ENCODE data around the gene SEPTIN2. TPM values are rescaled to one million over a fixed set of nuclear protein-coding genes. Genes with fewer than 3 reads are reported as not detected.
A peak's percentile ranks its signal among the peaks of the same experiment; 100 is the strongest.
"Not testable (repeated sequence)": the region's sequence is repeated elsewhere in the genome, so short reads cannot be mapped to it uniquely, and the experiment has no call there.

SEPTIN2 gene
- total RNA-seq, 4 donors from 2014 or later, result 295 to 372 (median 307) TPM

GRCh38 chr2:241271706-241272302 is 43.9 kb upstream of the SEPTIN2 start:
- TF ChIP-seq, protein P1, sequence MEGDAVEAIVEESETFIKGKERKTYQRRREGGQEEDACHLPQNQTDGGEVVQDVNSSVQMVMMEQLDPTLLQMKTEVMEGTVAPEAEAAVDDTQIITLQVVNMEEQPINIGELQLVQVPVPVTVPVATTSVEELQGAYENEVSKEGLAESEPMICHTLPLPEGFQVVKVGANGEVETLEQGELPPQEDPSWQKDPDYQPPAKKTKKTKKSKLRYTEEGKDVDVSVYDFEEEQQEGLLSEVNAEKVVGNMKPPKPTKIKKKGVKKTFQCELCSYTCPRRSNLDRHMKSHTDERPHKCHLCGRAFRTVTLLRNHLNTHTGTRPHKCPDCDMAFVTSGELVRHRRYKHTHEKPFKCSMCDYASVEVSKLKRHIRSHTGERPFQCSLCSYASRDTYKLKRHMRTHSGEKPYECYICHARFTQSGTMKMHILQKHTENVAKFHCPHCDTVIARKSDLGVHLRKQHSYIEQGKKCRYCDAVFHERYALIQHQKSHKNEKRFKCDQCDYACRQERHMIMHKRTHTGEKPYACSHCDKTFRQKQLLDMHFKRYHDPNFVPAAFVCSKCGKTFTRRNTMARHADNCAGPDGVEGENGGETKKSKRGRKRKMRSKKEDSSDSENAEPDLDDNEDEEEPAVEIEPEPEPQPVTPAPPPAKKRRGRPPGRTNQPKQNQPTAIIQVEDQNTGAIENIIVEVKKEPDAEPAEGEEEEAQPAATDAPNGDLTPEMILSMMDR (IDR thresholded peaks at IDR 0.05), result no peak
- DNase-seq (ENCODE audit: low spot score) (peak; percentile 67), ATAC-seq (ENCODE audit: low FRiP score) (peak; percentile 55)

- TF ChIP-seq, protein P1 (IDR thresholded peaks at IDR 0.05), result no peak
- peak; percentile 46 for DNase-seq (ENCODE audit: low spot score)
Observed at GRCh38 chr2:241272303-241273209, 43.2 kb upstream of the SEPTIN2 start.

DNA sequence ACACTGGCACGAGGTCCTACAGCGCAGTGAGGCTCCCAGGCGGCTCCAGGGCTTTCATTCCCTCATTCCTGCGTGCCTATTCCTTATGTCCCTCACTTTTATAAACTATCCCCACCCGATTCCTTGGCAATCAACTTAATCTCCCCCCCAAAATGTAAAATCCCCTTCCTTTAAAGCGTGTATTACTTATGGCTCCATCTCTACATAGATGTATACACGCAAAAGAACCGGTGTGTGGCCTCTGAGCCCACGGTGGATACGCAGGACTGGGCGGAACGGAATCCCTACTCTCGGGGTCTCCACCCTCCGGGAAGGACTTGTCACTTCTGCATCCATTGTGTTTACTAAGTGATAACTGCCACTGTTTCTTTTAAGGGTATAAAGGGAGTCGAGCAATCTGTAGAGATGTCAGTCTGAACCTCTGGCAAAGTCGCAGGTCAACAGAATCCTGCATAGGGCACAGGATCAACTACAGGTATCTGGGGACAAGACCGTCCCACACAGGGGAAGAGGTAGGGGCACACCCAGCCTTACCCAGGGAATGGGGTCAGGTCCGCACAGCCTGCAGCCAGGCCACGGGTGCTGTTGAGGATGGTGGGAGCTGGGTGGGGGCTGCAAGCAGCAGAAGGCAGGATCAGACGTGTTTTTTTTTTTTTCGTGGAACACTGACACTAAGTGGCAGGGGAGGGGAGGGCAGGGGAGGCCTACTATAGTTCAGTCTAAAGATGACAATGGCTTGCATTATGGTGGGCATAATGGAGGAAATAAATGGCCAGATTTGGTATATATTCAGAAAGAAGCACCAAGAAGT is 42.3 kb upstream of the SEPTIN2 start:
- ATAC-seq (ENCODE audit: low FRiP score) (peak; percentile 31), DNase-seq (ENCODE audit: low spot score) (no peak)
- TF ChIP-seq, protein P1 (IDR thresholded peaks at IDR 0.05), result no peak

More at GRCh38 chr2:241272303-241273209, 43.2 kb upstream of the SEPTIN2 start:
- ATAC-seq (ENCODE audit: low FRiP score), result peak; percentile 93

DNA sequence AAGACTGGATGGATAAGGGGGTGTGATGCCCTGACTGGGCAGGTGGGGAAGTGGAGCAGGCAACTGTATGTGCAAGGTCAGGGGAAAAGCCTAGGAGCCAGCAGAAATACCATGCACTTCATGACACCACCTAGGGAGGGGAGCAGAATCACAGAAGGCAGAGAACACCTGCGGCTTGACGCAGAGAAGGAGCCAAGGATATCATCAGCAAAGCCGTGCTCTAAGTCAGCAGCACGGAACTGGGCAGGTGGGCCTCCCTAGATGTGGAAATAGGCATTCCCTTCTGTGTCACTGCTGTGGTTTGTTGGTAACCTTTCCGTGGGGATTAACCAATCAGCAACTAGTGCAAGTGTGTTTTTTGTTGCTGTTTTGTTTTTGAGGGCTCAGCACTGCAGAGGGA is 41.6 kb upstream of the SEPTIN2 start:
- TF ChIP-seq, protein P1 (IDR thresholded peaks at IDR 0.05), result no peak
- ATAC-seq (ENCODE audit: low FRiP score), result no peak
- DNase-seq (ENCODE audit: low spot score), result no peak

GRCh38 chr2:241275504-241275903 is 40.2 kb upstream of the SEPTIN2 start:
- DNase-seq (ENCODE audit: low spot score) (no peak), ATAC-seq (ENCODE audit: low FRiP score) (no peak)
- TF ChIP-seq, protein P1 (IDR thresholded peaks at IDR 0.05), result no peak

DNA sequence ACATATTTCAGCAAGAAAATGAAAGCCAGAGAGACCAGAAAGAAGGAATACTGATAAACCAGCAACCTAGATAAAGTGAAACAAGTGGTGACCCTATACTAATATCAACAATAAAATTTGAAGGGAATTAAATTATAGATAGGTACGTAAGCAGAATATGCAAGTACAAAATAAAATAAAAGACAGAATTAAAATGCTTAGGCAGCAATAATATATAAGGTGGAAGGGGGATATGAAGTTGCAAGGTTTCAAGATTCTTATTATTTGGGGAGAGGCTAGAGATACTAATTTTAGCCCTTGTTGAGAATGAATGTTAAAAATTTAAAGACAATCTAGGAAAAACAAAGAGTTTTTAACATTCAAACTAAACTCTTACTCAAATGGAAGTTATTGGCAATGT is 39.8 kb upstream of the SEPTIN2 start:
- ATAC-seq (ENCODE audit: low FRiP score), result no peak
- TF ChIP-seq, protein P1 (IDR thresholded peaks at IDR 0.05), result no peak
- DNase-seq (ENCODE audit: low spot score), result no peak

DNA sequence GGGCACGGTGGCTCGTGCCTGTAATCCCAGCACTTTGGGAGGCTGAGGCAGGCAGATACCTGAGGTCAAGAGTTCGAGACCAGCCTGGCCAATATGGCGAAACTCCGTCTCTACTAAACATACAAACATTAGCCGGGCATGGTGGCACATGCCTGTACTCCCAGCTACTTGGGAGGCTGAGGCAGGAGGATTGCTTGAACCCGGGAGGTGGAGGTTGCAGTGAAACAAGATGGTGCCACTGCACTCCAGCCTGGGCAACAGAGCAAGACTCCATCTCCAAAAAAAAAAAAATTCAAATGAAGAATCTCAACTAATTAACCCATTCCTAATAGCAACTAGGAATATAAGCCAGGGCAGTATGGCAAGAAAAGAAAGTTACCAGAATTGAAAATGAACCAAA is 37.4 kb upstream of the SEPTIN2 start:
- not testable (repeated sequence) for DNase-seq (ENCODE audit: low spot score); ATAC-seq (ENCODE audit: low FRiP score)

All from omental fat pad (tissue), 4 donors.